Lower leg skin (tissue), 4 donors: ENCODE results near the gene GHRHR. TPM values are rescaled to one million over a fixed set of nuclear protein-coding genes. Genes with fewer than 3 reads are reported as not detected.

Source experiments
- DNase-seq, 2 donors: peaks; one replicate each; pipeline ENCODE4 v3.0.0-alpha.2; 2019; ENCODE audit warnings: low spot score in 2 of 2
- H3K4me3 ChIP-seq: fragments of 200-600 bp; sonication (generic); 2 replicates; pipeline ENCODE4 v1.5.1; 2017; ENCODE audit warnings: mild to moderate bottlenecking, low read depth; ENCODE audit not compliant: poor library complexity, severe bottlenecking
- POLR2A ChIP-seq, 2 donors: fragments of 450-650 bp; IDR thresholded peaks; one replicate each; pipeline ENCODE4 v1.6.1; 2016 to 2017; ENCODE audit warnings: antibody characterized with exemption in 2 of 2, mild to moderate bottlenecking in 1 of 2, moderate library complexity in 1 of 2
- WGBS, 2 donors: methylation state at CpG; one replicate each; pipeline ENCODE4 v1.1.5; 2018; 5-methylcytosine and 5-hydroxymethylcytosine counted together
- intact Hi-C: fragments of 100-400 bp; cut with DNase I; formaldehyde crosslinking; loops from one replicate; pipeline ENCODE4 v1.15.0; 2023; ENCODE audit warnings: low total_unique reads
- total RNA-seq, 4 donors: library from RNA; depleted of rRNA; stranded (reverse); fragments of >200 nt; gene quantifications; one replicate each; pipeline ENCODE4 v1.1.0, GENCODE V29; 2016
- TF ChIP-seq, protein P1 (sequence below), 3 donors: fragments of 450-650 bp; IDR thresholded peaks; one replicate each; pipeline ENCODE4 v1.5.1; 2016; ENCODE audit warnings: antibody characterized with exemption in 3 of 3, mild to moderate bottlenecking in 3 of 3, moderate library complexity in 2 of 3

GHRHR gene
- total RNA-seq, 4 donors from 2014 or later = not detected

GRCh38 chr7:30979027-30979426 is 15.3 kb downstream of the GHRHR start:
- DNase-seq = peak in 1 of 2 donors; percentile 62
- intact Hi-C loops = loop anchor here (5.0 kb wide), 1 partner anchor 182 kb away; no protein-coding TSS in a partner anchor
- 69 to 74% methylated on average over 8 to 11 of the region's 11 CpGs for WGBS, 2 donors

DNA sequence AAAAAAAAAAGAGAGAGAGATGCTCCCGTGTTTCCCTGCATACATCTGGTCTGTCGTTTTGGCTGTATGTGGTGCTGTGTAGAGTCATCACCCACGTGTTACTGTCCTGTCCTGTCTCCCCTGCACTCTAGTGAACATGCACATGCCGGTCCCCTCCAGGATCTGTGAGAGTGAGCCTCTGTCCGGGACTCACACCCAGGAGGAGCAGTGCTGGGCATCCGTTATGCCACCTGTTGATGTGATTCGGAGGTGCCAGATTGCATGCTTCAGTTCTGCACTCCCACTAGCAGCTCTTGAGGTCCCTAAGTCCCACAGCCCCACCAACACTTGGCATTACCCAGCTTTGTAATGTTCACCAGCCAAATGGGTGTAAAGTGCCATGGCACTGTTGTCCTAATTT is 16.4 kb downstream of the GHRHR start:
- intact Hi-C loops = no loop called here
- H3K4me3 ChIP-seq = no peak overlapping the region
- peak in 1 of 2 donors; percentile 72 for DNase-seq
- no peak for TF ChIP-seq POLR2A (IDR thresholded peaks at IDR 0.05)
- TF ChIP-seq, protein P1, sequence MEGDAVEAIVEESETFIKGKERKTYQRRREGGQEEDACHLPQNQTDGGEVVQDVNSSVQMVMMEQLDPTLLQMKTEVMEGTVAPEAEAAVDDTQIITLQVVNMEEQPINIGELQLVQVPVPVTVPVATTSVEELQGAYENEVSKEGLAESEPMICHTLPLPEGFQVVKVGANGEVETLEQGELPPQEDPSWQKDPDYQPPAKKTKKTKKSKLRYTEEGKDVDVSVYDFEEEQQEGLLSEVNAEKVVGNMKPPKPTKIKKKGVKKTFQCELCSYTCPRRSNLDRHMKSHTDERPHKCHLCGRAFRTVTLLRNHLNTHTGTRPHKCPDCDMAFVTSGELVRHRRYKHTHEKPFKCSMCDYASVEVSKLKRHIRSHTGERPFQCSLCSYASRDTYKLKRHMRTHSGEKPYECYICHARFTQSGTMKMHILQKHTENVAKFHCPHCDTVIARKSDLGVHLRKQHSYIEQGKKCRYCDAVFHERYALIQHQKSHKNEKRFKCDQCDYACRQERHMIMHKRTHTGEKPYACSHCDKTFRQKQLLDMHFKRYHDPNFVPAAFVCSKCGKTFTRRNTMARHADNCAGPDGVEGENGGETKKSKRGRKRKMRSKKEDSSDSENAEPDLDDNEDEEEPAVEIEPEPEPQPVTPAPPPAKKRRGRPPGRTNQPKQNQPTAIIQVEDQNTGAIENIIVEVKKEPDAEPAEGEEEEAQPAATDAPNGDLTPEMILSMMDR (IDR thresholded peaks at IDR 0.05) = no peak
- 62 to 70% methylated on average over 7 of the region's 7 CpGs for WGBS, 2 donors

More at GRCh38 chr7:30979027-30979426, 15.3 kb downstream of the GHRHR start:
- no peak for TF ChIP-seq POLR2A (IDR thresholded peaks at IDR 0.05)
- TF ChIP-seq, protein P1 (IDR thresholded peaks at IDR 0.05) = no peak
- H3K4me3 ChIP-seq = no peak overlapping the region

DNA sequence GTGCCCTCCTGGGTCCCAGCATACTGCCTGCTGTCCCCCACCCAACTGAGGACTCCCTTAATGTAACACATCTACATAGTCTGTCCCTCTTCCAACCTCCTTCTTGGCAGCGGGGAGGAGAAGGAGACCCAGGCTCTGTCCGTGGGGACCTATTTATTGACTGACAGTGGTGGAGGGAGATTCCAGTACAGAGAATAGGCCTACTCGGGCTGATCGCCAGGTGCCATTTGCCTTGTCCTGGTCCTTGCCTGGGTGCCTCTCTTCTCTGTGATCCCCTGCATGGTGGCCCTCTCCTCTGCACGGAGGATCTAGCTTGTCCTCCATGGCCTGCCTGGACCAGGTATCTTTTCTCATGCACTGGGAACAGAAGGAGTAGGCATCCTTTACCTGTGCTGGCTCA is 17.0 kb downstream of the GHRHR start:
- no peak overlapping the region for H3K4me3 ChIP-seq
- intact Hi-C loops = no loop called here
- DNase-seq = peak in 1 of 2 donors; percentile 78
- TF ChIP-seq POLR2A (IDR thresholded peaks at IDR 0.05) = no peak
- TF ChIP-seq, protein P1 (IDR thresholded peaks at IDR 0.05) = no peak
- WGBS, 2 donors = 88 to 92% methylated on average over 5 of the region's 5 CpGs

DNA sequence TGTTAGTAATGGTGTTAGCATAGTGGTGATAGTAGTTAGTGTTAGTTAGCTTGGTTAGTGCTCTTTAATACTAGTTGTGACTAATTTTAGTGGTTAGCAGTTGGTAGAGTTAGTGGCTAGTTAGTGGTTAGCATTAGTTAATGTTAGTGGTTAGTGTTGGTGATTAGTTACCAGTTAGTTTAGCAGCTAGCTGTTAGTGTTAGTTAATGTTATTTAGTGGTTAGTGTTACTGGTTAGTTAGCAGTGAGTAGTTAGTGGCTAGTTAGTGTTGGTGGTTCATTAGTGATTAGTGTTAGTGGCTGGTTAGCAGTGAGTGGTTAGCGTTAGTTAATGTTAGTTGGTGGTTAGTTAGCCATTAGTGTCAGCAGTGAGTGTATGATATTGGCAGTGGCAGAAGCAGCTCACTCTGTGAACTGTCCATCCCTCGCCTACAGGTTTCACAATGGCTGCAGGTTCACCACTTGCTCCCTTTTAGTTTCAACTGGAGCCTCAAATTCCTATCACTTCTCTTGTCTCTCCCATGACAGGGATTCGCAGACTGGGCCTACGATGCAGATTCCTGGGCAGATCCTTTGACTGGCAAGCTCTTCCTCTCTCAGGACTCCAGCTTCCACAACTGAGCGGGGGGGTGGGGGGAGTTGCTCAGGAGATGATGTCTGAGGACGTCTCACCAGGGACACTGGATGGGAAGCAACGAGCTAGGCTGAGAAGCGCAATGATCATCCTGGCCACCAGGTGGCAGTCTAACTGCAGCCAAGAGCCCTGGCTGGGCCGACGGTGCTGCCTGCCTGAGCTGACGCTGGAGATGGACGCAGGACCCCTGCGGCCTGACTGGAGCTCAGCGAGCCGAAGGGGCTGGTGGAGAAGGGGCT is 19.5 kb downstream of the GHRHR start:
- DNase-seq = peak; percentile 79 to 97
- WGBS, 2 donors = 9 to 10% methylated on average over 13 to 15 of the region's 15 CpGs
- no peak for TF ChIP-seq POLR2A (IDR thresholded peaks at IDR 0.05)
- TF ChIP-seq, protein P1 (IDR thresholded peaks at IDR 0.05) = peak in 1 of 3 donors; percentile 81
- no peak overlapping the region for H3K4me3 ChIP-seq
- intact Hi-C loops = no loop called here

DNA sequence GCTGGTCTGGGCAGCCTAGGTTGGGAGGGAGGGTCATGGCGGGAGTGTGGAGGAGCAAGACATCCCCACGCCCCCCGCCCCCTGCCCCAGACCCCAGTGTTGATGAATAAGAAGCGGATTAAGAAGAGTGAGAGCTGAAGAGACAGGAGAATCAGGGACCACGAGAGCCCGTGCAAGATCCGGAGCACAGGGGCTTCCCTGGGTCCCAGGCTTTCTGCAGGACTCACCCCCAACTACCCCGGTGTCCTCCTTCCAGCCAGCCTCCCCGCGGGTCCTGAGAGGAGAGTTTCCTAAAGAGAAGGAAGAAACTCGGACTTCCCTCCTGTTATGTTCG is 20.1 kb downstream of the GHRHR start:
- H3K4me3 ChIP-seq = no peak overlapping the region

More for the DNA sequence above, 20.1 kb downstream of the GHRHR start:
- 25 to 27% methylated on average over 12 of the region's 12 CpGs for WGBS, 2 donors
- intact Hi-C loops = no loop called here
- no peak for TF ChIP-seq POLR2A (IDR thresholded peaks at IDR 0.05)
- TF ChIP-seq, protein P1 (IDR thresholded peaks at IDR 0.05) = no peak
- peak in 1 of 2 donors; percentile 84 for DNase-seq
